ENCODE data around the gene RDH5. TPM values are rescaled to one million over a fixed set of nuclear protein-coding genes. Genes with fewer than 3 reads are reported as not detected.

RDH5 gene
- total RNA-seq, 1 donor from 2014 or later = 3.6 TPM

GRCh38 chr12:55694188-55694515 lies 26.0 kb upstream of the RDH5 start:
- no peaks in the 10 kb centered on the region for H3K4me1 ChIP-seq
- H3K4me3 ChIP-seq = no peak overlapping the region
- intact Hi-C loops (cut with DNase I) = no loop called here
- H3K27ac ChIP-seq = no peak overlapping the region
- peaks cover 83 to 85% of the 10 kb centered on the region in 2 donors for H3K36me3 ChIP-seq
- no peak for TF ChIP-seq CTCF (IDR thresholded peaks at IDR 0.05)
- no peak for DNase-seq (ENCODE audit: low spot score in 2 of 2)
- H3K9me3 ChIP-seq = no peaks in the 10 kb centered on the region
- no peaks in the 10 kb centered on the region for H3K27me3 ChIP-seq

- Histone ChIP-seq H3K27me3 (no peaks in the 10 kb centered on the region), H3K4me1 (no peaks in the 10 kb centered on the region), H3K36me3 (peaks cover 86 to 87% of the 10 kb centered on the region in 2 donors), H3K4me3 (no peak overlapping the region), H3K9me3 (no peaks in the 10 kb centered on the region), H3K27ac (no peak overlapping the region)
- no peak for DNase-seq (ENCODE audit: low spot score in 2 of 2)
- no peak for TF ChIP-seq CTCF (IDR thresholded peaks at IDR 0.05)
- intact Hi-C loops (cut with DNase I) = no loop called here
Observed at GRCh38 chr12:55694651-55695050, 25.5 kb upstream of the RDH5 start.

GRCh38 chr12:55695349-55695748 lies 24.8 kb upstream of the RDH5 start:
- intact Hi-C loops (cut with DNase I) = no loop called here
- Histone ChIP-seq H3K4me3 (no peak overlapping the region), H3K9me3 (no peaks in the 10 kb centered on the region), H3K27me3 (no peaks in the 10 kb centered on the region), H3K36me3 (peaks cover 91 to 94% of the 10 kb centered on the region in 2 donors), H3K4me1 (no peaks in the 10 kb centered on the region), H3K27ac (no peak overlapping the region)
- no peak for TF ChIP-seq CTCF (IDR thresholded peaks at IDR 0.05)
- no peak for DNase-seq (ENCODE audit: low spot score in 2 of 2)

- no peaks in the 10 kb centered on the region for H3K9me3 ChIP-seq
- no peak overlapping the region for H3K4me3 ChIP-seq
- H3K4me1 ChIP-seq = peaks cover 0 to 8% of the 10 kb centered on the region in 2 donors
- DNase-seq (ENCODE audit: low spot score in 2 of 2) = no peak
- no peak overlapping the region for H3K27ac ChIP-seq
- H3K36me3 ChIP-seq = peaks cover 96% of the 10 kb centered on the region in 2 donors
- no peak for TF ChIP-seq CTCF (IDR thresholded peaks at IDR 0.05)
- intact Hi-C loops (cut with DNase I) = no loop called here
- no peaks in the 10 kb centered on the region for H3K27me3 ChIP-seq
Observed at GRCh38 chr12:55696141-55696540, 24.1 kb upstream of the RDH5 start.

- no peak for TF ChIP-seq CTCF (IDR thresholded peaks at IDR 0.05)
- no peaks in the 10 kb centered on the region for H3K27me3 ChIP-seq
- H3K27ac ChIP-seq = no peak overlapping the region
- intact Hi-C loops (cut with DNase I) = no loop called here
- no peak for DNase-seq (ENCODE audit: low spot score in 2 of 2)
- peaks cover 0 to 14% of the 10 kb centered on the region in 2 donors for H3K4me1 ChIP-seq
- no peaks in the 10 kb centered on the region for H3K9me3 ChIP-seq
- H3K4me3 ChIP-seq = no peak overlapping the region
- peaks cover 88 to 90% of the 10 kb centered on the region in 2 donors for H3K36me3 ChIP-seq
Observed at GRCh38 chr12:55696796-55697462, 23.3 kb upstream of the RDH5 start.

GRCh38 chr12:55697686-55698085 lies 22.5 kb upstream of the RDH5 start:
- no peak for TF ChIP-seq CTCF (IDR thresholded peaks at IDR 0.05)
- Histone ChIP-seq H3K27ac (no peak overlapping the region), H3K4me3 (no peak overlapping the region), H3K27me3 (no peaks in the 10 kb centered on the region), H3K9me3 (no peaks in the 10 kb centered on the region), H3K36me3 (peaks cover 82 to 85% of the 10 kb centered on the region in 2 donors), H3K4me1 (peaks cover 0 to 17% of the 10 kb centered on the region in 2 donors)
- intact Hi-C loops (cut with DNase I) = no loop called here
- DNase-seq (ENCODE audit: low spot score in 2 of 2) = no peak
